Inflammatory macrophage treated with lipopolysaccharide for 1 hour (primary cell): ENCODE data around the gene CAMK2G.
"Not testable (repeated sequence)": the region's sequence is repeated elsewhere in the genome, so short reads cannot be mapped to it uniquely, and the experiment has no call there.

ENCODE experiments used
- DNase-seq, 2 donors: peaks; one replicate each; pipeline ENCODE4 v3.0.0-alpha.2; 2020 to 2022

Gene CAMK2G

DNA sequence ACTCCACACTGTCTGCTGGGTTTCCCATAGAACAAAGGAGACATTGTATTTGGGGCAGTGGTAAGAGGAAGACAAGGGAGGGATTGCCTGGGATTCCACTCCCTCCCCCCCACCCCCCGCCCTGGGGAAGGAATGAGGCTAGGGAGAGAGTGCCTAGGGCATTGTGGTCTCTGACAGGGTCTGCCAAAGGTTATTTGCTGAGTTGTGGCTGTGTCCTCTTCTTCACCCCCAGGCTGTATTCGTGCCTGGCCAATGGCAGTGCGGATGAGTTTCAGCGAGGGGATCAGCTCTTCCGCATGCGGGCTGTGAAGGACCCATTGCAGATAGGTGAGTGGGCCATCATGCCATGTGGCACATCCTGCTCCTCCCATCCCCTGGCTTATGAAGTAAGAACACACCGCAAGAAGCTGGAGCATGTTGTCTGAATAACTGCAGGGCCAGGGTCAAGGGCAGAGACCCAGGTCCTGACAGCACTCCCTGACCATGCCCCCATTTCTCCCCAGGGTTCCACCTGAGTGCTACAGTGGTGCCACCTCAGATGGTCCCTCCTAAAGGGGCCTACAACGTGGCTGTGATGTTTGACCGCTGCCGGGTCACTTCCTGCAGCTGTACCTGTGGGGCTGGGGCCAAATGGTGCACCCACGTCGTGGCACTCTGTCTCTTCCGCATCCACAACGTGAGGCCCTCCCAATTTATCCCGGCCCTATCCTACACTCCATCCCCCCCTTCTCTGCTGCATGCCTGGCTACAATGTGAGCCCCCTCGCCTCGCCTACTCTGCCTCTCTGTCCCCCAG lies 85.3 kb downstream of the CAMK2G start:
- no peak for DNase-seq

- DNase-seq: not testable (repeated sequence)
Measured at GRCh38 chr10:73787031-73787800, 87.1 kb downstream of the CAMK2G start.

DNA sequence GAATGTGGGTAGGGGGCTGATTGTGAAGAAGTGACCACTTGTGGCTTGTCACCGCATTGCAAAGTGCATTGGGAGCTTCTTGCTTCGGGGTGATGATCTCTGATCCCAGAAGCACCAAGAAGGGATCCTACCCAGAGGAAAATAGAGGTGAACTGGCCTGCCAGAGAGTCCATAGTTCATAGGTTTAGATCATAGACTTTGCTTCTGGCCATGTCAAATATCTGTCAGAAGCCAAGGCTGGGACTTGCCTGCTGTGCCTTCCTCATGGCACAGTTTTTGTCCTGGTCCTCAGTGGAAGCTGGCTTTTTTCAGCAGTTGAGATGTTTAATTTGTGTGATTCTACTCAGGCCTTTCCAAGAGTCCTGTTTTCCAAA lies 87.9 kb downstream of the CAMK2G start:
- DNase-seq: no peak

- peak in 1 of 2 donors; percentile 18 for DNase-seq
Measured at GRCh38 chr10:73785721-73786511, 88.4 kb downstream of the CAMK2G start.

DNA sequence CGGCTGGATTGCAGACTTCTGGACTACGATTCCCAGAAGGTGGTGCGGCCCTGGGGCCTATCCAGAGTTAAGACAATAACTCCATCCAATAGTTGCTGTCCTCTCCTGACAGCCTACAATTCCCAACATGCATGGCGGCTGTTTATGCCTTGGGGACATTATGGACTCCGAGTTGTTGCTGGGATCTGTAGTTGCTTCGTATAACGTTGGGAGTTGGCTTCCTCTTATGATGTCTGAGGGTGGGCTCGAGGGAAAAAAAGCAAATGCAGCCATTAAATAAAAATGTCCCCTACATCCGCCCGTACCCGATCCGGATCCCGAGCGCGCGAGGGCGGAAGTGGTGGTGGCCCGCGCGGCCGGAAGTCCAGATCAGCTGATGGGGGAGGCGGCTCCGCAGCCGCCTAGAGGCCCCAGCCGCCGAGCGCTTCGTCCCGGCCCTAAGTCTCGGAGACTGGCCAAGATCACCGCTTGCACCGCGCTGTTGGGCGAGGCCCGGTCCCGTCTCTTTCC lies 89.1 kb downstream of the CAMK2G start, which contains the start of gene ZSWIM8:
ZSWIM8 (plus strand) TSS at position 396 of the 510 bp plus-strand sequence. CDS start 273 bp downstream, outside the sequence.
- DNase-seq: peak; percentile 89 to 92

DNA sequence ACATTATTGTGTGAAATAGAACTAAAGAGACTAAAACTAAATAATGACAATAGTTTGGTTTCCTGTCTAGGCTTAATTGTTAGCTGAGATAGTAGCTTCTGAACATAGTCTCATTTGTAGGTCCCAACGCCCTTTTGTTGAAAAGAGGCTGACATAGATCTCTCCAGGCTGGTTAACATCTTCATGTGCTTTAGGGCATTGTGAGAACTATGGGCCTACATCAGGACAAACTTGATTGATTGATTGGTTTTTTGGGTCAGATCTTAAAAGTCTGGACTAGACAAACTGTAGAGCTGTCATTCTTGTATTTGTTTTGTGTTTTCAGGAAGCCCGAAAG lies 91.6 kb downstream of the CAMK2G start:
- no peak for DNase-seq

GRCh38 chr10:73781879-73782748 lies 92.2 kb downstream of the CAMK2G start, which contains the start of gene CHCHD1:
Gene CHCHD1 (plus strand): TSS chr10:73782048. CDS start chr10:73782076, 28 bp downstream.
- peak; percentile 79 to 89 for DNase-seq

DNA sequence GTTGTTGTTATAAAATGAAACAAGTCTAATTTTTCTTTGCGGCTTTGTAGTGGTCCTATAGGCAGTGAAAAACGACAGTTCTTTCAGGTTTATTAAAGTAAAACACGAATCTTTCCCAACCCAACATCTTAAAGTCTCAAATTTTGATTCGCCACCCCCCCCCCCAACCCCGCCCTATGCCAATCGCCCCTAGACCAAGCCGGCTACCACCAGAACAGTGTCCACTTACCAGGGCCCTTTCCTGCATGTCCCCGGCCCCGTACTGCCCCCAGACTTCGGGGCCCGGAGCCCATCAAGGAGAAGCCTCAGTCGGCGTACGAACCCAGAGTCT lies 92.8 kb downstream of the CAMK2G start:
- DNase-seq: no peak

DNA sequence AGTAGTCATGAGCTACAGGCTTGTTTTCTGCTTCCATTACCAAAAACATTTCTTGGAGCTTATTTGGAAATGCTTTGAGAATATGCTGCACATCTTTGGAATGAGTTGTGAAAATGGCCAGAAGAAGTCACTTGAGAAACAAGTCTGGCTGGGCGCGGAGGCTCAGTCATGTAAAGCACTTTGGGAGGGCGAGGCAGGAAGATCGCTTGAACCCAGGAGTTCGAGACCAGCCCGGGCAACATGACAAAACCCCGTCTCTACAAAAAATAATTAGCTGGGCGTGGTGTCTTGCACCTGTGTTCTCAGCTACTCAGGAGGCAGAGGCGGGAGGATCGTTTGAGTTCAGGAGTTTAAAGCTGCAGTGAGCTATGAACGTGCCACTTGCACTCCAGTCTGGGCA lies 93.4 kb downstream of the CAMK2G start:
- DNase-seq: no peak

DNA sequence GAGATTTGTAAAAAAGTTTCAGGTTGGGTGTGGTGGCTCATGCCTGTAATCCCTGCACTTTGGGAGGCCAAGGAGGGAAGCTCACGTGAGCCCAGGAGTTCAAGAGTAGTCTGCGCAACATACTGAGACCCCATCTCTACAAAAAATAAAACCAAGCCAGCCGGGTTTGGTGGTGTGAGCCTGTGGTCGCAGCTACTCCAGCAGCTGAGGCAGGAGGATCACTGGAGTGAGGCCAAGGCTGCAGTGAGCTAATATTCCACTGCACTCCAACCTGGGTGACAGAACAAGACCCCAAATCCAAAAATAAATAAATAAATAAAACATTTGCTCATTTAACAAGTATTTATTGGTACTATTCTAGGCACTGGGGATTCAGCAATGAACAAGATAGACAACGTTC lies 94.1 kb downstream of the CAMK2G start:
- no peak for DNase-seq

GRCh38 chr10:73779539-73780197 lies 94.7 kb downstream of the CAMK2G start:
- no peak for DNase-seq

- no peak for DNase-seq
Measured at GRCh38 chr10:73779018-73779417, 95.3 kb downstream of the CAMK2G start.

DNA sequence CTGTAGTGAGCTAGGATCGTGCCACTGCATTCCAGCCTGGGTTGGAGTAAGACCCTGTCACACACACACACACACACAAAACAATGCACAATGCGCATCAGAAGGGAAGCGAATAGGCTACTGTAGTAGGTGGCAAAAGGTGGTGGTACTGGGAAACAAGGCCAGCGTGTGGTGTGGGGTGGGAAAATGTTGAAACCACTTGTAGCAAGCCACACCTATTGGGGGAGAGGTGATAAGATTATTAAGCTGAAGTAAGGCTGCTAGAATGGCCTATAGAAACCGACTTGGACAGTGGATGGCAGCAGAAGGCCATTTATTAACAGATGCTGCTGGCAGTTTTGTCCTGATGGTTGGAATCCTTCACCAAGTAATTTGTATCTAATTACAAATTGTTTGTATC lies 99.7 kb downstream of the CAMK2G start:
- peak; percentile 6 to 15 for DNase-seq

- DNase-seq: no peak
Measured at GRCh38 chr10:73773152-73773879, 101.0 kb downstream of the CAMK2G start.

DNA sequence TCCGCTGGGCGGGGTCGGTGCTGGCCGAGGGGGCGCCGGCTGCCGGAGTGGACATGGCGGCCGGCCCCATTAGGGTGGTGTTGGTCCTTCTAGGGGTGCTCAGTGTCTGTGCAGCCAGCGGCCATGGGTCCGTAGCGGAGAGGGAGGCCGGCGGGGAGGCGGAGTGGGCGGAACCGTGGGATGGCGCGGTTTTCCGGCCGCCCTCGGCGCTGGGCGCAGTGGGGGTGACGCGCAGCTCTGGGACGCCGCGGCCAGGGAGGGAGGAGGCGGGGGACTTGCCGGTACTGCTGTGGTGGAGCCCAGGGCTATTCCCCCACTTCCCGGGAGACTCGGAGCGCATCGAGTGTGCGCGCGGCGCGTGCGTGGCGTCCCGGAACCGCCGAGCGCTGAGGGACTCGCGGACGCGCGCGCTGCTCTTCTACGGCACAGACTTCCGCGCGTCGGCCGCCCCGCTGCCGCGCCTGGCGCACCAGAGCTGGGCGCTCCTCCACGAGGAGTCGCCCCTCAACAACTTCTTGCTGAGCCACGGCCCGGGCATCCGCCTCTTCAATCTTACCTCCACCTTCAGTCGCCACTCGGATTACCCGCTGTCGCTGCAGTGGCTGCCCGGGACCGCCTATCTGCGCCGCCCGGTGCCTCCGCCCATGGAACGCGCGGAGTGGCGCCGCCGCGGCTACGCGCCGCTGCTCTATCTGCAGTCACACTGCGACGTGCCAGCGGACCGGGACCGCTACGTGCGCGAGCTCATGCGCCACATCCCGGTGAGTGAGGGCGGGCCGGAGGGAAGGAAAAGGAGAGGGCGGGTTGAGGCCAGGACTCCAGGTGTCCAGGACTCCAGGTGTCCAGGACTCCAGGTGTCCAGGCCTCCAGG lies 101.8 kb downstream of the CAMK2G start:
- peak; percentile 91 to 93 for DNase-seq

DNA sequence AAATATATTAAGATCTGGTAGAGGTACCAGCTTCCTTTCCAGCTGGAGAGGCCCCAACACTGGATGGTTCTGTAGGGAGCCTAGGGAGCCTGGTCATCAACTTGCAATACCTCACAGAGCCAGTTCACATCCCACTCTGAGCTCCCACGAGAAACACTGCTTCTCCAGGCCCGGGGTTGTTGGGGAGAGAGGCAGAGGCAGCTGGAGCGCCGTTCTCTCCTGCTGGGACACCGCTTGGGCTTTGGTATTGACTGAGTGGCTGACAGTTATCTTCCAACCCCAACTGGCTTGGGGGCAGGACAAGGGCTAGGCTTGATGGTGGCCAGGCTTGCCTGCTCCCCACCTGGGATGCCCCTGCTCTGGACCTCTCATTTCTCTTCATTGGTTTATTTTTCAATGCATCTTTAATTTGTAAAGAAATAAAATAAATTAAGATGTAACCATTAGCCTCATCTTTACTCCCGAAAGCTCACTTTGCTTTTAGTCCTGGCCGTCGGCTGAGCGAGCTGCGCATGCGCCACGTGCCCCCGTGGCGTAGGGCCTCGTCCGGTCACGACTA lies 102.6 kb downstream of the CAMK2G start:
- DNase-seq: peak; percentile 11 to 89

DNA sequence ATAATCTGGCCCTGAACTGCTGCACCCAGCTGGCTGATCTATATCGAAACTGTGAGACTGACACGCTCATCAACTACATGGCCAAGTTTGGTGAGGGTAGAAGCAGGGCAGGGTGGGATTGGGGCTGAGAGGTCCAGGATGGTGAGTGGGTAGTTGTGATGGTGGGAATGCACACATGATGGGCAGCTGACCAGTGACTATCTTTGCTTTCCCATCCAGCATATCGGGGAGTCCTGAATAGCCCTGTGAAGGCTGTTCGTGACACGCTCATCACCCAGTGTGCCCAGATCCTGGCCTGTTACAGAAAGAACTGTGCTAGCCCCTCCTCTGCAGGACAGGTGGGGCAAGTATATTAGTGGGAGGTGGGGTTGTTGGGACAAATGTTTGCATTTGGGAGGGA lies 105.0 kb downstream of the CAMK2G start:
- DNase-seq: no peak

GRCh38 chr10:73768881-73769280 lies 105.5 kb downstream of the CAMK2G start:
- DNase-seq: no peak

DNA sequence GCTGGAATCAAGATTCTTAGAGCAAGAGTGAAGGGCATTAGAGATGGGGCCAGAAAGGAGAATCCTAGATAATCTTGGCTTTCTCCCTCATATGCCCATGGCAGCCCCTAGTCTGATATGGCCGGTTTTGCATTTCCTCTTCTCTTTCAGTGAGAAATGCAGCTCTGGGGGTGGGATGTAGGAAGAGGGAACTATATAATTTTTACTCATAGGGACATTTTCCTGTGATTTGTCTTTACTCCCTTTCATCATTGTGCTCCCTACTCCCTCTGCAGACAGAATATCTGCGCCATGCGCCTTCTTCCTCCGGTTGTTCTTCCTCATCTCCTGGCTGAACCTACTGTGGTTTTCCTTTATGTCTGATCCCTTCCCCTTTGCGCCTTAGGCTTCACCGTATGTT lies 109.3 kb downstream of the CAMK2G start:
- DNase-seq: peak; percentile 44 to 59

DNA sequence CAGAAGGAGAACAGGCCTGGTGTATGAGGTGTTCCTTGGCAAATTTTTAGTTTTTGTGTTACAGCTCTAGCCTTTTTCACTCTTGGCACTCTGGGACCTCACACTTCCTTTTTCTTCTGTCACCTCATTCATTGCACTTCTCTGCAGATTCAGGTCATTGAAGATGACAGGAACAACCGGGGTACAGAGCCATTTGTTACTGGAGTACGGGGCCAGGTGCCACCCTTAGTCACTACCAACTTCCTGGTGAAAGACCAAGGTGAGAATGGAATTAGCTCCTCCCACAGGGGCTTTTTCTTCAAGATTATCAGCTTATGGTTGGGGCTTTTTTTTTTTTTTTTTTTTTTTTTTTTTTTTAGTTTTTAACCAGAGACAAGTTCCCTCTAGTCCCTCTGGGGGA lies 111.0 kb downstream of the CAMK2G start:
- no peak for DNase-seq
